ENCODE measurements around the gene NPY.
"Not testable (repeated sequence)": the region's sequence is repeated elsewhere in the genome, so short reads cannot be mapped to it uniquely, and the experiment has no call there.

NPY gene

DNA sequence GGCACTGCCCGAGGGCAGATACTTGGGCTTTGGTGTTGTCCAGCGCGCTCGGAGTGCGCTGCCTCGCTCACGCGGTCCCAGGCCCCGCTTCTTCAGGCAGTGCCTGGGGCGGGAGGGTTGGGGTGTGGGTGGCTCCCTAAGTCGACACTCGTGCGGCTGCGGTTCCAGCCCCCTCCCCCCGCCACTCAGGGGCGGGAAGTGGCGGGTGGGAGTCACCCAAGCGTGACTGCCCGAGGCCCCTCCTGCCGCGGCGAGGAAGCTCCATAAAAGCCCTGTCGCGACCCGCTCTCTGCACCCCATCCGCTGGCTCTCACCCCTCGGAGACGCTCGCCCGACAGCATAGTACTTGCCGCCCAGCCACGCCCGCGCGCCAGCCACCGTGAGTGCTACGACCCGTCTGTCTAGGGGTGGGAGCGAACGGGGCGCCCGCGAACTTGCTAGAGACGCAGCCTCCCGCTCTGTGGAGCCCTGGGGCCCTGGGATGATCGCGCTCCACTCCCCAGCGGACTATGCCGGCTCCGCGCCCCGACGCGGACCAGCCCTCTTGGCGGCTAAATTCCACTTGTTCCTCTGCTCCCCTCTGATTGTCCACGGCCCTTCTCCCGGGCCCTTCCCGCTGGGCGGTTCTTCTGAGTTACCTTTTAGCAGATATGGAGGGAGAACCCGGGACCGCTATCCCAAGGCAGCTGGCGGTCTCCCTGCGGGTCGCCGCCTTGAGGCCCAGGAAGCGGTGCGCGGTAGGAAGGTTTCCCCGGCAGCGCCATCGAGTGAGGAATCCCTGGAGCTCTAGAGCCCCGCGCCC is at the start of gene NPY:
Gene NPY, plus strand, starts transcription at position 294 of the 802 bp plus-strand sequence. CDS start 1,051 bp downstream, outside the sequence.
- no peak for FAIRE-seq

DNA sequence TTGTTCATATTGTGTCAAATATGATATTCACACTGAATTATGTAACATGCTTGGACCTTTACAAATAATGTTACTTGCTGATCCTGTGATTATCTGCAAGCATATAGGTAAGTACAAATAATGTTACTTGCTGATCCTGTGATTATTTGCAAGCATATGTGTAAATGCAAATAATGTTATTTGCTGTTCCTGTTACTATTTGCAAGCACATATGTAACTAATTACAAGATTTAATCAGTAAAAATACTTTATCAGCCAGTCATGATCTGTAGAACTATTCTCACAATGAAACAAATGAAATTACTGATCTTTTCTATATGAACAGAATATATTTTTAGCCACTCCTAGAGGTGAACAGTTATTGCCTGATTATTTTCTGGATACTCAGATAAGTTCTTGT is 44.7 kb upstream of the NPY start:
- FAIRE-seq, result no peak

DNA sequence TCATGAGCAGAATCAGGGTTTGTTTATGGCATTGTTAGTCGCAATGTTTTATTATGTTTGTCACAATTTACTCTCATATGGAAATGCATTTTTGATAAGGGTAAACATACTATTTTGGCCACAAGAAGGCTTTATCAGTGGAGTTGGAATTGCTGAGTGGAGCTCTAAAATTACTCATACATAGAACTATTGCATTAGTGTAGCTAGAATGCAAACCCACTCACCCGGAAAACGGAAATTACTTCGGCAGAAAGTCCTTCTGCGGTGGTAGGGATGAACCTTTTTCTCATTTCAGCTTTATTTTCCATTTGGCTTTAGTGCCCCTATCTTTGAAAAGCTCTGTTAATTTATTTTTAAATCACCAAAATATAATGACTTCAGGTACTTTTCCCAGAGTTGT is 42.8 kb upstream of the NPY start:
- FAIRE-seq, result no peak

DNA sequence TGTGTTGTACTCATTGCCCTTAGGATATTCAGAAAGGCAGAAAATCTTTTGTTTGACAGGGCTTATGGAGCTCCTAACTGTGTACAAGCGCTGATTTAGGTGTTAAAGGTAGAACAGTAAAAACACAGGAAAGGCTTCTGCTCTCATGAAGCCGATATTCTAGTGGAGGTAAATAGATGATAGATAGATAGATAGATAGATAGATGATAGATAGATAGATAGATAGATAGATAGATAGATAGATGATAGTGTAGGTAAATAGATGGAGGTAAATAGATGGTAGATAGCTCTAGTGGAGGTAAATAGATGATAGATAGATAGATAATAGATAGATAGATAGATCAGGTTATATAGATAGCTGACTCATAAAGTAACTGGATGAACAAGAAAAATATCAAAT is 39.4 kb upstream of the NPY start:
- FAIRE-seq, result no peak

DNA sequence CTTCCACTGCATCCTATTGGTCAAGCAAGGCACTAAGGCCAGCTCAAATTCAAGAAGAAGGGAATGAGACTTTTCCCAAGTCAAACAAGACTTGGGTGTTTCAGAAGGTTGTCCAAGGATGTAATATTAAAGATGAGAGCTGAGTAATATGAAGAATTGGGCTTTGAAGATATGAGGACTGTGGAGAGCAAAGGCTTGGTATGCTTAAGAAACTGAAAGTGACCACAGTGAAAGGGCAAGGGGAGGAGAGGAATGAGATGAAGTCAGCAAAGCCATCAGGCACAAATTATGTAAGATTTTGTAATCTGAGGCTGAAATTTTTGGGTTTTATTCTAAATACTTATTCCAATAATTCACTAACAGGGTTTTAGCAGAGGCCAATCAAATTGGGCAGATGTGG is 38.6 kb upstream of the NPY start:
- FAIRE-seq, result no peak

DNA sequence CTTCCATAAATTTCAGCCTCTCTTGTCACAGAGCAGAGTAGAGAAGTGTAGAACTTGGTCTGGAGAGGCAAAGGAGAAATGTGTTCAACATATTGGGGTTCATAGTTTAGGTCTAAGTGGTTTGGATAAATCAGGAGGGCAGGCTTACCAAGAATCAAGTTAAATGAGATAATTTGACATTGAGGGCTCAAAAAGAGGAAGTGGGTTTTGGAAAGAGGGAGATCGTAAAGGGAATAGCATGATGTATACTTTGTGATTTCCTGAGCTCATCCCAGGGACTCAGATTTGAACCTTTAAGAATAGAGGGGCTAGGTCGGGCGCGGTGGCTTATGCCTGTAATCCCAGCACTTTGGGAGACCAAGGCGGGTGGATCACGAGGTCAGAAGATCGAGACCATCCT is 34.7 kb upstream of the NPY start:
- no peak for FAIRE-seq

DNA sequence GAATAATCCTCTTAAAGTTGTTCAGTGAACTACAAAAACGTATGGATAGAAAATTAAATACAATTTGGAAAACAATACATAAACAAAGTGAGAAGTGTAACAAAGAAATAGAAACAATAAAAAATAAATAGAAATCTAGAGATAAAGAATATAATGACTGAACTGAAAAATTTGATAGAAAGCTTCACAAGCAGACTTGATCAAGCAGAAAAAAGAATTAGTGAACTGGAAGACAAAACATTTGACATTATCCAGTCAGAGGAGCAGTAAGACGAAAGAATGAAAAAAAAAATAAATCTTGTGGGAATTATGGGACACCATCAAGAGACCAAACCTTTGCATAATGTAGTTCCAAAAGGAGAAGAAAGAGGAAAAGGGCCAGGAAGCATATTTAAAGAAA is 32.4 kb upstream of the NPY start:
- no peak for FAIRE-seq

DNA sequence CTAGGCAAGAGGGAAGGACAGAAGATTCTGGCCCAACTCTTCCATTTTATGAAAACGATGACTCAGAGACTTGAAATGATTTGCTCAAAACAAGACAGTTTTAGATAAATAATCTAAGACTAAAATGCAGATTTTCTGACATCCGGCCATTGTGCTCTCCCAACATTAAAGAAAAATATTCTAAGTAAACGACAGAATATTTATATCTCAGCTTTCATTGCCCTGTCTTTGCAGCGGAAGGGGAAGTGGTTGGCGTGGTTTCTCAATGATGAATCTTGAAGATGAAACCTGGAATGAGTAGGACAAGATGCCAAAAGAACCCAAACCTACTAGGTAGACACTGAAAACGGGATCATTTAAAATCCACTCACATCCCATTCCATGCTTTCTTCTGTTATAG is 28.9 kb upstream of the NPY start:
- no peak for FAIRE-seq

DNA sequence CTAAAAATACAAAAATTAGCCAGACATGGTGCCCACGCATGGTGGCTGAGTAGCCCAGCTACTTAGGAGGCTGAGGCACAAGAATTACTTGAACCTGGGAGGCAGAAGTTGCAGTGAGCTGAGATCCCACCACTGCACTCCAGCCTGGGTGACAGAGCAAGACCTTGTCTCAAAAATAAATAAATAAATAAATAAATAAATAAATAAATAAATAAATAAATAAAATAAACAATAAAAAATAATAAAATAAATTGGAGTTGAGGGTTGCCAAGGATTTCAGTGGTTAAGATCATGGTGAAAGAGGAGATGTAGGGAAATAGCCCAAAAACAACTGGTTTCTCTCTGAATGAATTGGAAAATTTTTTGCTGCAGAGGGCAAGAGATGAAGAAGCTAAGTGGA is 25.7 kb upstream of the NPY start:
- FAIRE-seq, result not testable (repeated sequence)

DNA sequence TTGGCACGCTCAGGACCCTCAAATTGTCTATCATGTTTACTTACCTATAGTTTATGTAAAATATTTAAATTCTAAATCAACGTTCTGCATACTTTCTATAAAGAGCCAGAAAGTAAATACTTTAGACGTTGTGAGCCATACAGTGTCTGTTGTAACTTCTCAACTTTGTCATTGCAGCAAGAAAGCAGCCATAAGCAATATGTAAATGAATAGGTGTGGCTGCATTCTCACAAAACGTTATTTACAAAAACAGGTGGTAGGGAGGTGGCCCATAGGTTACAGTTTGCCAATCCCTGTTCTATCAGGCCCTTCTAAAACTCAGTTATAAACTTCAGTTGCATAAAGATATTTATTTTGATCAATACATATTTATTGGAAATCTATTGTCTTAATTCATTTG is 12.1 kb upstream of the NPY start:
- no peak for FAIRE-seq

DNA sequence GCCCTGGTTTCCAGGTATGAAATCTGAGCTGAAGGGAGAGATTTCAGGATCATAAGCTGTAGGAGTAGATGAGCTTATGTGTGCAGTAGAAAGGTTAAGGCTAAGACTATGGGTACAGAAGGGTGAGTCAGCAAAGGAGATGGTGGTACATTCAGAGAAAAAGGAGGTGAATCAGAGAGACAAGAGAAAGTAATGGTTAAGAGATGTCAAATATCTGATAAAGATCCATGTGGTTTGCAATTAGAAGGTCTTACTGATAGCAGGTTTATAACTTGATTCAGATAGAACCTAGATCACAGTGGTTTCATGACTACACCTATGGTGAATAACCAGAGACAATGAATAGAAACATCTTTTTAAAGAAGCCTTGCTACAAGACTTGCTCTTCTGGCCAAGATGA is 4.5 kb upstream of the NPY start:
- no peak for FAIRE-seq

DNA sequence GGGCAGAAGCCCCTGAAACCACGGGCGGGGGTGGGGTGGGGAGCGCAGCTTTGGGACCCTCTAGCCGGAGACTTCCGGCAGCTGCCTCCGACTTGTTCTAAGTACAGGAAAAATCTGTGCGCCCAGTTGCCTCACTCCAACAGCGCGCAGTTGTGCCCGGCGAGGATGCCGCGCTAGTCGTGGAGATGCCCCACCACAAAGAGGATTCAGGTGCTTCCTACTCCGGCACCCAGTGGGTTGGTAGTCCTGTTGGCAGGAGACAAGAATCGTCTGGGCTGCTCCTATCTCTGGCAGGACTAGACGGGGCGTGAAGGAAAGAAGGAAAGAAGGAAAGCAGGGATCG is 465 bp upstream of the NPY start:
- FAIRE-seq, result no peak

DNA sequence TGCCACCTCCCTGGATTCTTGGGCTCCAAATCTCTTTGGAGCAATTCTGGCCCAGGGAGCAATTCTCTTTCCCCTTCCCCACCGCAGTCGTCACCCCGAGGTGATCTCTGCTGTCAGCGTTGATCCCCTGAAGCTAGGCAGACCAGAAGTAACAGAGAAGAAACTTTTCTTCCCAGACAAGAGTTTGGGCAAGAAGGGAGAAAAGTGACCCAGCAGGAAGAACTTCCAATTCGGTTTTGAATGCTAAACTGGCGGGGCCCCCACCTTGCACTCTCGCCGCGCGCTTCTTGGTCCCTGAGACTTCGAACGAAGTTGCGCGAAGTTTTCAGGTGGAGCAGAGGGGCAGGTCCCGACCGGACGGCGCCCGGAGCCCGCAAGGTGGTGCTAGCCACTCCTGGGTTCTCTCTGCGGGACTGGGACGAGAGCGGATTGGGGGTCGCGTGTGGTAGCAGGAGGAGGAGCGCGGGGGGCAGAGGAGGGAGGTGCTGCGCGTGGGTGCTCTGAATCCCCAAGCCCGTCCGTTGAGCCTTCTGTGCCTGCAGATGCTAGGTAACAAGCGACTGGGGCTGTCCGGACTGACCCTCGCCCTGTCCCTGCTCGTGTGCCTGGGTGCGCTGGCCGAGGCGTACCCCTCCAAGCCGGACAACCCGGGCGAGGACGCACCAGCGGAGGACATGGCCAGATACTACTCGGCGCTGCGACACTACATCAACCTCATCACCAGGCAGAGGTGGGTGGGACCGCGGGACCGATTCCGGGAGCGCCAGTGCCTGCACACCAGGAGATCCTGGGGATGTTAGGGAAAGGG is 913 bp downstream of the NPY start:
- no peak for FAIRE-seq

DNA sequence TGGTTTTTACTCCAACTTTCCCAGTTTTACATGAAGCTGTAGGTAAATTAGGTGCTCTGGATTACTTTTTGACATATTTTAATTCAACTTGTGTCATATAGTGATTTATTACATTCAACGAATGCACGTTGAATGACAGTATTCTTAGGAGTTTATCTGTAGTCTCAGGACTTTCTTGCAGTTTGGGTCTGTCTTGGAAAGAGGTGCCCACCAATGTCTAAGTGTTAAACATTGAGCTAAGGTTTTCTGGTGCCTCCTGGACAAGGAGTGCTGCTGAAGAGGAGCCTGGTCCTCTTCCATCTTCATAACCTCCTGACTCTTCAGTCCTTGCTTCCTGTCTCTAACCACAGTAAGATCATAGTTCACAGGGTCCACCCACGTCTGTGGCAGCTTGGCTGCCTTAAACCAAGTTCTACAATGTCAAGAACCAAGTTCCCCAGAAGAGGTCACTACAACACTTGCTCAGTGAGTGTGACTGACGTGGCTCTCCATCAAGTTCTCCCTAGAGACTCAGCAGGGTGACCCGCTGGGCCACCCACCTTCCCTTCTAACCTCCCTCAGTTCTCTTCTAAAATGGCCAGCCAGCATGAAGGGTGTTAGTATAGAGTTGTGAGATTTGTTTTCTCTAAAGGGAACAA is 6.1 kb downstream of the NPY start:
- FAIRE-seq, result no peak

DNA sequence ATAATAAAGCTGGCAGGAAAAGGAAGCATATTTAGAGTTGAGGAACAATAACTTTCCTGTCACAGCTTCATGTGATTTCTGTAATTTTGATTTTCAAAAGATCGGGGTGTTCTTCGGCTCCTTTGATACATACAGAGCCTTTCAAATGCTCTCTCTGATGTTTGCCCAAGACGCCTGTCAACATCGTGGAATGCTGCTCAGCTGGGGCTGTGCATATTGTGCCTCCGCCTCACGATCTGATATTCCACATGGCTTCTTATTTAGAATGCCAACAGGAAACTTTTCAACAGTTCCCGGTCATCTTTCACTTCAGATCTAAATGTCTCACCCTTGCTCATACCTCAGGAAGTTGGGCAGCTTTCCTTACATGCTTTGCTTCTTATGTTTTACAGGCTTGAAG is 7.3 kb downstream of the NPY start:
- no peak for FAIRE-seq

DNA sequence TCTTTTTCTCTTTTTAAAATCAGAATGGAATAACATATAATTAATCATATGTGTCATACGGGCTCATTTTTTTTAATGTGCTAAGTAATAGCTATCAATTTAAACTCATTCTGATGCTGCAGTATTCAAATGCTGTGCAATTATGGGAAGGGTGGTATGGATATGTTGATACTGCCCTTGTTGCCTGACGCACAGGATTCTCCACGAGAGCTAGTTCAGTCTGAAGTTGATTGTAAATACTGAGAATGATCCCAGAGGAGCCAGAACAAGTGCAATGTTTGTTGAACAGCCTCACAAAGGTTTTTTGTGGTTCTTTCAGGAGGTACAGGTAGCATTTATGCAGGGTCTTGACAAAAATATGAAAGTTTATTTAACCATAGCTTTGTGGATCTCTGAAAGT is 13.4 kb downstream of the NPY start:
- no peak for FAIRE-seq

DNA sequence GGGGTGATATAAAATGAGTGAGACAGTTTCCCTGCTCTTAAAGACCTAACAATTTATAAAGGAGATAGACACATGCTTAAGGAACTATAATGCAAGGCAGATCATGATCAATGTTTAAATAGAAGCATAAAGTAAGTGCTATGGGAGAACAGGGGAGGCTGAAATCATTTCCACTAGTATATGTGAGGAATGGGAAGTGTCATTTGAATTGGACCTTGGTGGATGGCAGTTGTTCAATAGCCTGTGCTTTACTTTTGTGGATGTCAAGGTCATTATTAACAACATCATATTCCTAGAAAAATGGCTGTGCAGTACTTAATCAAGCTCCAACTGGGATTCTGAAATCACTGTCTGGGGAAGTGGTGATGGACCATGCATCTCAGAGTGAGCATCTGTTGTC is 14.7 kb downstream of the NPY start:
- FAIRE-seq, result no peak

DNA sequence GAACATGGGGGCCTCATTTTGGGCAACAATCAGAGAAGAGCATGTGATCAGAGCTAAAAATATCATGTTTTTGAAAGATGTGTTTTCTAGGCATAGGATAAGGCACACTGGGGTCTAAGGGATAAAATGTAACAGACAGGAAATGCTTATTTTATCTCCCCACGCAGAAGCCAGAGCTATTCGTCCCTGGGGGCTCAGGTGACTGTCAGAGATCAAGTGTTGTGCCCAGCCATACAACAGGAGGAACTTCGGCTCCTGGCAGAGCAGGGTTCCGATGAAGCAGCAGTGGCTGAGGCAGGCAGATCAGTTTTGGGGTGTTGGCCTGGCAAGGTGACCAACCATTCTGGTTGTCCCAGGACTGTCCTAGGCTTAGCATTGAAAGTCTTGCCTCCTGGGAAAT is 15.2 kb downstream of the NPY start:
- FAIRE-seq, result no peak

DNA sequence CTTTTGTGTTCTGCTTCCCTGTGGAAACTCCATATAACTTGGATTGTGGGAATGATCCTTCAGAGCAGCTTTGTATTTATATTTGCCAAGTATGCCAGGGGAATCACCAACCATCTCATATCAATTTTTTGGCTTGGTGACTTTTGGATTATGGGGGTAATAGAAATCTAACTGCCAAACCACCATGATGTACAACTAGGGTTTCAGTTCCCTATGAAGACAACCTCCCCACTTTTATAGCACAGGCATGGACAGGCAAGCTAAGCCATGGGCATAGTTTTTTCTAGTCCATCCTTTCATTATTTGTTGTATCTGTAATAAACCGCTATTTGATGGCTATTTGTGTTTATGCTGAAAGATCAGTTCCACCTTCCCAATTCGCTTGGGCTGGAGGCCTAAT is 17.7 kb downstream of the NPY start:
- FAIRE-seq, result no peak

DNA sequence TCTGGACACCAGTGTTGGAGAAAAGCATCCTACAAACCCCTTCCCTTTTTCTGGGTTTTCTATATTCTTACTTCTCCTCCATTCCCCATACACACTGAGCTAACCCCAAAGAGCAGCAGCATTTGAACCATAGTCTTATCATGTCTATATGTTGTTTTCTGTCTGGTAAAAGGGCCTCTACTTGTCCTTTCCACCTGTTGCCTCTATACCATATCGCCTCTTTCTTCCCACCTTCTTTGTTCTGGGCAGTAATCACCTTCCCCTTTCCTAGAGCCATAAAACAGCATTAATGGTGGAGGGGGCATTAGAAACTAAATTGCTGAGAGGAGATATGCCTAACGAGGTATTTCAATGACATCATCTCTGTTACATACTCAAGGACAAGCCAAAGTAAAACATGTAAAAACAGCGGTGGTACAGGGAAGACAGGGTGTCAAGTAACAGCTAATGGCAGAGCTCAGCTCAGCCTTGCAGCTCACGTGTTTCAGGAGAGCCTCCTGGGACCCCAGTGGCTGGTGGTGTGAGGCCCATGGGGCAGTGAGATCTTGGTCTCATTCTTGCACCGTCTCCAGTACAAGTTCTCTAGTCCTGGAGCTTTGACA is 20.6 kb downstream of the NPY start:
- no peak for FAIRE-seq

DNA sequence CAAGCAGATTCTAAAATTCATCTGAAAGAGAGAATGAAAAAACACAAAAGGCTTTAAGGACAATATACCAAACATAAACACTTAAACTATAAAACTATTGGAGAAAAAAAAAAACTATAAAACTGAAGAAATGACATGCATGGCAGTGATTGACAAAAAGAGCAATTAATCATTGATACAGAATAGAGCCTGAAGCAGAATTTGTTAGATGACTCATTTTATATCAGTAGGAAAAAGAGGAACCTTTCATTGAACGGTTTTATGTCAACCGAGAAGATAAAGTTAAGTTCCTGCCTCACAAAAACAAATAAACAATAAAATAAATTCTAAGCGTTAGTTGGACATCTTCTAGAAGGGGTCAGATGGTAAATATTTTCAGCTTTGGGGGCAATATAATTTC is 23.3 kb downstream of the NPY start:
- FAIRE-seq, result no peak

DNA sequence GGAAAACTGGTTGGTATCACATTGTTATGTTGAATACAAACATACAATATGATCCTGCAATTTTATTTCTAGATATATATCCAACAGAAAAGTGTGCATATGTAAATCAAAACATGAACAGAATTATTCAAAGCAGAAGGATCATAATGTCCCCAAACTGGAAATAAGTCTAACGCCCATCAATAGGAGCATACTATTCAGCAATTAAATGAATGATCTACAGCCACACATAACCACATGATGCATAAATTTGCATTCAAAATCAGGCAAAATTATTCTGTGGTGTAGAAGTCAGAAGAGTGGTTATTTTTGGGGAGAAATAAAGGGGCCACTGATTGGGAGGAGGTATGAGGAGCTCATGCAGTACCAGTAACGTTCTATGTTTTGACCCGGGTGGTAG is 28.6 kb downstream of the NPY start:
- no peak for FAIRE-seq

DNA sequence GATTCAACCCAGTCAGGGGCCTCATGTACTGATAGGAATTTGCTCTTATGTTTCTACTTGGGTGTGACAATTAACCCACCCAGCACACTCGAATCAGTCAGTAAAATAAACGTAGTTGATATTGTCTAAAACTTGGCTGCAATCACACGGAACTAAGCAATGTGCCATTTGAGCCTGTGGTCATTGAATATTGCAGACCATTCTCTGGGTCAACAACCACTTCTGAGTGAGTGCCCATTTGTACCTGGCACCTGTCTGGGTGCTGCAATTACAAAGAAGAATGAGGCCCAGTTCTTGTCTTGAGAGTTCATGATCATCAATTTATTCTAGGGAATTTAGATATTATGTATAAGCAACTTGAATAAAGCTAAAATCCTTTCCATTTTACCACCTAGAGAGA is 29.8 kb downstream of the NPY start:
- no peak for FAIRE-seq

DNA sequence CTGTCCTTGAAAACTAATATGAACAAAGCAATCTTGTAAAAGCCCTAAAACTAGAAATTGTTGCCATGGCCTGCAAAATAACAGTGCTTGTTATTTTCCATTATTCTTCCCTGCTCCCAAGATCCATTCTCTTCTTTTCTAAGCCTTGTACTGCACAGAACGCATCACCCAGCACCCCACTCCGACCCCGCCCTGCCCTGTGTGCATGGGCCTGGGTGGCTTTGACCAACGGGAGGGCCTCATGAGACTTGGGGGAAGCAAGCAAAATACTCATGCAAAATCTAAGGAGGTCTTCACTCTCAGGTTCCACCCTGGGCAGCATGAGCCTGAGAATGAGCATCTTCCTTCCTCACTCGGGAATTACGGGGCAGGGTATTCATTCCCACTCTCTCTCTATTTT is 32.4 kb downstream of the NPY start:
- FAIRE-seq, result no peak

All from colon (tissue), 2 donors.